ENCODE measurements around the gene HSPA6. TPM values are rescaled to one million over a fixed set of nuclear protein-coding genes. Genes with fewer than 3 reads are reported as not detected.
A peak's percentile ranks its signal among the peaks of the same experiment; 100 is the strongest.
"Not testable (repeated sequence)": the region's sequence is repeated elsewhere in the genome, so short reads cannot be mapped to it uniquely, and the experiment has no call there.

Gene HSPA6
- 1.9 TPM for total RNA-seq
- long read RNA-seq, partial matches to known transcripts = 0 of 1 reads
- long read RNA-seq, other reads (novel, unspliced or antisense) = 0 of 1 reads

GRCh38 chr1:161523817-161524741 is at the start of gene HSPA6:
TSS of gene HSPA6 (plus strand) at chr1:161524540. CDS start at chr1:161524659, 119 bp downstream.
- peak; percentile 78 for DNase-seq (ENCODE audit: low spot score)
- intact Hi-C loops (cut with DNase I) = not testable (repeated sequence)

- intact Hi-C loops (cut with DNase I); DNase-seq (ENCODE audit: low spot score): not testable (repeated sequence)
Observed at GRCh38 chr1:161477711-161478110, 46.6 kb upstream of the HSPA6 start.

GRCh38 chr1:161478985-161479384 is 45.4 kb upstream of the HSPA6 start:
- intact Hi-C loops (cut with DNase I) = no loop called here
- DNase-seq (ENCODE audit: low spot score) = no peak

- no peak for DNase-seq (ENCODE audit: low spot score)
- intact Hi-C loops (cut with DNase I) = loop anchor here (10.0 kb wide), 1 partner anchor 264 kb away; the partner anchor contains the start of gene DUSP12
Observed at GRCh38 chr1:161480381-161481035, 43.8 kb upstream of the HSPA6 start.

GRCh38 chr1:161481624-161482392 is 42.5 kb upstream of the HSPA6 start:
- intact Hi-C loops (cut with DNase I) = loop anchor here (10.0 kb wide), 1 partner anchor 263 kb away; the partner anchor contains the start of gene DUSP12
- no peak for DNase-seq (ENCODE audit: low spot score)

- intact Hi-C loops (cut with DNase I) = loop anchor here (10.0 kb wide), 1 partner anchor 262 kb away; the partner anchor contains the start of gene DUSP12
- no peak for DNase-seq (ENCODE audit: low spot score)
Observed at GRCh38 chr1:161482610-161483009, 41.7 kb upstream of the HSPA6 start.

GRCh38 chr1:161483361-161483760 is 41.0 kb upstream of the HSPA6 start:
- intact Hi-C loops (cut with DNase I) = loop anchor here (10.0 kb wide), 1 partner anchor 261 kb away; the partner anchor contains the start of gene DUSP12

GRCh38 chr1:161484613-161485012 is 39.7 kb upstream of the HSPA6 start:
- intact Hi-C loops (cut with DNase I) = loop anchor here (10.0 kb wide), 1 partner anchor 260 kb away; the partner anchor contains the start of gene DUSP12

More at GRCh38 chr1:161483361-161483760, 41.0 kb upstream of the HSPA6 start:
- DNase-seq (ENCODE audit: low spot score) = no peak

GRCh38 chr1:161486806-161487741 is 37.3 kb upstream of the HSPA6 start:
- intact Hi-C loops (cut with DNase I) = loop anchor here (10.0 kb wide), 1 partner anchor 258 kb away; the partner anchor contains the start of gene DUSP12
- no peak for DNase-seq (ENCODE audit: low spot score)

More at GRCh38 chr1:161484613-161485012, 39.7 kb upstream of the HSPA6 start:
- no peak for DNase-seq (ENCODE audit: low spot score)

GRCh38 chr1:161491472-161491871 is 32.9 kb upstream of the HSPA6 start:
- DNase-seq (ENCODE audit: low spot score) = no peak
- intact Hi-C loops (cut with DNase I) = no loop called here

GRCh38 chr1:161492827-161493226 is 31.5 kb upstream of the HSPA6 start:
- no peak for DNase-seq (ENCODE audit: low spot score)
- intact Hi-C loops (cut with DNase I) = no loop called here

- DNase-seq (ENCODE audit: low spot score) = no peak
- intact Hi-C loops (cut with DNase I) = no loop called here
Observed at GRCh38 chr1:161494091-161494735, 30.1 kb upstream of the HSPA6 start.

- intact Hi-C loops (cut with DNase I) = no loop called here
- no peak for DNase-seq (ENCODE audit: low spot score)
Observed at GRCh38 chr1:161495490-161495889, 28.9 kb upstream of the HSPA6 start.

GRCh38 chr1:161497961-161498360 is 26.4 kb upstream of the HSPA6 start:
- intact Hi-C loops (cut with DNase I) = no loop called here
- no peak for DNase-seq (ENCODE audit: low spot score)

- intact Hi-C loops (cut with DNase I) = no loop called here
- no peak for DNase-seq (ENCODE audit: low spot score)
Observed at GRCh38 chr1:161498646-161499045, 25.7 kb upstream of the HSPA6 start.

GRCh38 chr1:161499099-161500039 is 25.0 kb upstream of the HSPA6 start:
- intact Hi-C loops (cut with DNase I) = no loop called here
- no peak for DNase-seq (ENCODE audit: low spot score)

- DNase-seq (ENCODE audit: low spot score) = no peak
- intact Hi-C loops (cut with DNase I) = no loop called here
Observed at GRCh38 chr1:161501234-161501633, 23.1 kb upstream of the HSPA6 start.
